ENCODE data around the gene KCNQ1OT1.

GRCh38 chr11:2747248-2748027, 47.6 kb upstream of the KCNQ1OT1 start:
- no peak for TF ChIP-seq CTCF (IDR thresholded peaks at IDR 0.05 in 4 of 5, conservative IDR thresholded peaks at IDR 0.05 in 1 of 5)
- no peak for TF ChIP-seq POLR2A (IDR thresholded peaks at IDR 0.05)

Measured in gastrocnemius medialis (tissue), 4 donors.